Peyer's patch (tissue), 4 donors: ENCODE results near the gene KAZN. TPM values are rescaled to one million over a fixed set of nuclear protein-coding genes. Genes with fewer than 3 reads are reported as not detected.

ENCODE experiments used
- DNase-seq, 3 donors: peaks; one replicate each; pipeline ENCODE4 v3.0.0-alpha.2; 2017 to 2019
- H3K27ac ChIP-seq, 4 donors: fragments of 200-600 bp; sonication (generic); one replicate each; pipeline ENCODE4 v1.5.1; 2016 to 2019
- H3K27me3 ChIP-seq, 2 donors: fragments of 200-600 bp; sonication (generic); one replicate each; pipeline ENCODE4 v1.5.1; 2019
- H3K36me3 ChIP-seq, 3 donors: fragments of 200-600 bp; sonication (generic); one replicate each; pipeline ENCODE4 v1.5.1; 2016 to 2019
- H3K4me1 ChIP-seq, 4 donors: fragments of 200-600 bp; sonication (generic); one replicate each; pipeline ENCODE4 v1.5.1; 2016 to 2019
- H3K4me3 ChIP-seq, 4 donors: fragments of 200-600 bp; sonication (generic); 1 replicate in 3 of 4; 2 replicates in 1 of 4; pipeline ENCODE4 v1.5.1; 2016 to 2019; ENCODE audit warnings: mild to moderate bottlenecking in 1 of 4
- H3K9me3 ChIP-seq, 4 donors: fragments of 200-600 bp; sonication (generic); one replicate each; pipeline ENCODE4 v1.5.1; 2016 to 2019; ENCODE audit warnings: mild to moderate bottlenecking in 1 of 4
- CTCF ChIP-seq, 6 experiments: fragments of 450-650 bp in 4 of 6; fragments of 200-600 bp in 2 of 6; sonication (generic) in 1 of 6; IDR thresholded peaks; one replicate each; pipeline ENCODE4 v1.5.1; 2017 to 2019; ENCODE audit warnings: antibody characterized with exemption in 6 of 6, mild to moderate bottlenecking in 3 of 6, moderate library complexity in 1 of 6
- POLR2A ChIP-seq, 2 donors: fragments of 450-650 bp; IDR thresholded peaks; one replicate each; pipeline ENCODE4 v1.5.1; 2017; ENCODE audit warnings: antibody characterized with exemption in 2 of 2, mild to moderate bottlenecking in 2 of 2, moderate library complexity in 2 of 2
- total RNA-seq, 4 donors: library from RNA; depleted of rRNA; stranded (reverse); fragments of >200 nt; gene quantifications; one replicate each; pipeline ENCODE4 v1.1.0, GENCODE V29; 2016

Gene KAZN
- total RNA-seq, 4 donors from 2014 or later = 14.9 to 25.5 (median 21.7) TPM

GRCh38 chr1:14842891-14843290 is 244.4 kb downstream of the KAZN start:
- no peak for DNase-seq
- H3K4me1 ChIP-seq = no peaks in the 10 kb centered on the region
- H3K36me3 ChIP-seq = no peaks in the 10 kb centered on the region
- H3K9me3 ChIP-seq = peaks cover 0 to 12% (median 5%) of the 10 kb centered on the region in 4 donors
- no peak overlapping the region for H3K4me3 ChIP-seq
- H3K27ac ChIP-seq = peak overlapping the region in 2 of 4 donors; percentile 40 to 54
- no peak for TF ChIP-seq CTCF (IDR thresholded peaks at IDR 0.05)
- no peak for TF ChIP-seq POLR2A (IDR thresholded peaks at IDR 0.05)
- no peaks in the 10 kb centered on the region for H3K27me3 ChIP-seq

GRCh38 chr1:14843525-14843924 is 245.0 kb downstream of the KAZN start:
- Histone ChIP-seq H3K36me3 (no peaks in the 10 kb centered on the region), H3K27me3 (no peaks in the 10 kb centered on the region), H3K9me3 (peaks cover 0 to 12% (median 5%) of the 10 kb centered on the region in 4 donors), H3K4me3 (no peak overlapping the region), H3K27ac (peak overlapping the region in 2 of 4 donors; percentile 39 to 54), H3K4me1 (no peaks in the 10 kb centered on the region)
- DNase-seq = no peak
- TF ChIP-seq CTCF (IDR thresholded peaks at IDR 0.05) = no peak
- no peak for TF ChIP-seq POLR2A (IDR thresholded peaks at IDR 0.05)

- H3K36me3 ChIP-seq = no peaks in the 10 kb centered on the region
- H3K27ac ChIP-seq = no peak overlapping the region
- H3K27me3 ChIP-seq = no peaks in the 10 kb centered on the region
- DNase-seq = no peak
- H3K9me3 ChIP-seq = peaks cover 0 to 12% (median 5%) of the 10 kb centered on the region in 4 donors
- H3K4me3 ChIP-seq = no peak overlapping the region
- TF ChIP-seq CTCF (IDR thresholded peaks at IDR 0.05) (no peak), POLR2A (IDR thresholded peaks at IDR 0.05) (no peak)
- H3K4me1 ChIP-seq = no peaks in the 10 kb centered on the region
Observed at GRCh38 chr1:14844356-14844755, 245.9 kb downstream of the KAZN start.

GRCh38 chr1:14844923-14845617 is 246.6 kb downstream of the KAZN start:
- H3K27me3 ChIP-seq = no peaks in the 10 kb centered on the region
- no peaks in the 10 kb centered on the region for H3K4me1 ChIP-seq
- no peak for TF ChIP-seq CTCF (IDR thresholded peaks at IDR 0.05)
- no peak for TF ChIP-seq POLR2A (IDR thresholded peaks at IDR 0.05)
- no peak for DNase-seq
- peaks cover 0 to 12% (median 5%) of the 10 kb centered on the region in 4 donors for H3K9me3 ChIP-seq
- H3K4me3 ChIP-seq = no peak overlapping the region
- no peaks in the 10 kb centered on the region for H3K36me3 ChIP-seq
- H3K27ac ChIP-seq = no peak overlapping the region

- Histone ChIP-seq H3K9me3 (peaks cover 0 to 12% (median 5%) of the 10 kb centered on the region in 4 donors), H3K27ac (no peak overlapping the region), H3K36me3 (no peaks in the 10 kb centered on the region), H3K4me1 (no peaks in the 10 kb centered on the region), H3K4me3 (no peak overlapping the region), H3K27me3 (no peaks in the 10 kb centered on the region)
- DNase-seq = no peak
- TF ChIP-seq POLR2A (IDR thresholded peaks at IDR 0.05) = no peak
- TF ChIP-seq CTCF (IDR thresholded peaks at IDR 0.05) = no peak
Observed at GRCh38 chr1:14845851-14846250, 247.4 kb downstream of the KAZN start.
